Heart right ventricle (tissue), 16 donors: ENCODE measurements around the gene SLC18A2. TPM values are rescaled to one million over a fixed set of nuclear protein-coding genes. Genes with fewer than 3 reads are reported as not detected.

Experiments used
- ATAC-seq, 8 donors: fragments of 200-7000 bp; cut with Tn5 transposase; one replicate each; pipeline ENCODE4 v1.9.1; 2020; ENCODE audit warnings: mild to moderate bottlenecking in 8 of 8, moderate library complexity in 8 of 8, moderate number of reproducible peaks in 1 of 8
- DNase-seq, 2 donors: peaks; one replicate each; pipeline ENCODE4 v3.0.0-alpha.2; 2020
- H3K27ac ChIP-seq, 10 donors: fragments of 200-600 bp; sonication (generic) in 2 of 10; one replicate each; pipeline versions ENCODE4 v1.5.0 to v1.8.0; 2020 to 2022; ENCODE audit warnings: mild to moderate bottlenecking in 3 of 10
- H3K27me3 ChIP-seq, 7 donors: fragments of 200-600 bp; one replicate each; pipeline ENCODE4 v1.8.0; 2021 to 2022; ENCODE audit warnings: mild to moderate bottlenecking in 2 of 7
- H3K36me3 ChIP-seq, 9 donors: fragments of 200-600 bp; sonication (generic) in 1 of 9; one replicate each; pipeline versions ENCODE4 v1.5.0 to v1.8.0; 2020 to 2022; ENCODE audit warnings: mild to moderate bottlenecking in 2 of 9
- H3K4me1 ChIP-seq, 9 donors: fragments of 200-600 bp; sonication (generic) in 1 of 9; one replicate each; pipeline versions ENCODE4 v1.5.0 to v1.8.0; 2020 to 2022; ENCODE audit warnings: mild to moderate bottlenecking in 4 of 9
- H3K4me3 ChIP-seq, 10 donors: fragments of 200-600 bp; sonication (generic) in 2 of 10; one replicate each; pipeline versions ENCODE4 v1.5.0 to v1.8.0; 2020 to 2022; ENCODE audit warnings: mild to moderate bottlenecking in 7 of 10, moderate library complexity in 2 of 10
- H3K9me3 ChIP-seq, 11 donors: fragments of 200-600 bp in 10 of 11; sonication (generic) in 2 of 11; one replicate each; pipeline versions ENCODE4 v1.5.0 to v1.8.0; 2013 to 2022; ENCODE audit warnings: mild to moderate bottlenecking in 2 of 11, control low read depth in 1 of 11, moderate library complexity in 1 of 11
- WGBS, 2 donors: extraction: QIAGEN DNeasy Blood & Tissue Kit; methylation state at CpG; one replicate each; pipeline ENCODE4 v1.1.7; 2013; ENCODE audit warnings: inconsistent platforms in 1 of 2; 5-methylcytosine and 5-hydroxymethylcytosine counted together
- intact Hi-C, 10 donors: fragments of 100-400 bp; cut with DNase I; formaldehyde crosslinking; loops; one replicate each; pipeline versions ENCODE4 v1.11.1 to v1.14.2; 2022
- polyA plus RNA-seq, 2 donors: library from polyadenylated mRNA; stranded (reverse); fragments of 200-250 nt; gene quantifications; one replicate each; pipeline ENCODE4 v1.2.3, GENCODE V29; 2013
- total RNA-seq, 10 donors: library from RNA; stranded (reverse); fragmentation: NEBNext Ultra II Directional in 3 of 10; extraction: Animal tissue kit (Norgen Biotek cat#: 25700) in 3 of 10; gene quantifications; one replicate each; pipeline versions ENCODE4 v1.2.1 to v1.2.4, GENCODE V29; 2021 to 2023
- TF ChIP-seq, protein P1 (sequence below), 9 donors: fragments of 200-600 bp; sonication (generic) in 2 of 9; IDR thresholded peaks; one replicate each; pipeline versions ENCODE4 v1.5.0 to v1.8.0; 2021 to 2022; ENCODE audit warnings: antibody characterized with exemption in 9 of 9, mild to moderate bottlenecking in 5 of 9, moderate library complexity in 1 of 9
- donor health status: Arrhythmogenic right ventricular cardiomyopathy.
- donor health status: ischemic (EF 13 %, LVEDD 7.1; RV severe dilation, severe dysfunction).
- donor health status: healthy with polysubstance abuse.
- donor health status: DM: no; HTN: yes; CAD: no.
- donor health status: DM: no; HTN: no; CAD: no.
- donor health status: ischemic (EF 25% LVEDD 6.9; RV normal size, moderate dysfunction).
- donor health status: ischemic (EF 25% LVEDD 5.7; RV mildly dilated, moderate dysfunction).
- donor health status: healthy.
- donor health status: DM: yes; HTN: yes; CAD: no.
- donor health status: Ischemic cardiomyopathy.
- donor health status: ischemic (EF 35%, LVEDD 5.7; RV mildly dilated, moderate dysfunction).
- donor health status: nonischemic (EF 11% LVEDD 7.7; RV severe dilation, severe dysfunction).
- donor health status: DM: yes; HTN: yes; CAD: no.
- donor health status: PGD.
- donor health status: ischemic (EF 29% LVEDD 5.4; RV normal size, mild dysfunction).
- donor health status: nonischemic (EF 23%, LVEDD 6.1; RV moderate dilation, normal function).

The SLC18A2 gene
- total and polyA plus RNA-seq, 12 donors = 0.07 to 0.47 (median 0.18) TPM; not detected in 1

DNA sequence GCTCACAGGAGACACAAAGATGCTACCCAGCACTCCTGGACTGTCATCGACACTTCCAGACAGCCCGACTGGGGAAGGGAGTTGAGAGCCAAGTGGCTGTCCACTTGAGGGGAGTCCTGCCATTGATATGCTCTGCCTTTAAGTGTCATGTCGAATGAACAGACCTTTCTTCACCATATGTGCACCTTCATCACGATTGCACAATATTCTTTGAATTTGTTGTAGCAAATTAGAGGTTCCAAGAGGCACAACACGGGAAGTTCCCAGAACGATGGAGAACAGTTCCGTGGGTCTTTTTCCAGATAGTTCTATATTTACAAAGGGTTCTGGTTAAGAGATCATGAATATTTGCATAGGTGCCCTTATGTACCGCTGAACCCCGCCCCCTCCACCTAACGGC is 16.0 kb downstream of the SLC18A2 start:
- Histone ChIP-seq H3K27ac (no peak overlapping the region), H3K4me1 (no peaks in the 10 kb centered on the region), H3K36me3 (no peaks in the 10 kb centered on the region), H3K27me3 (peaks cover 0 to 82% (median 48%) of the 10 kb centered on the region in 7 donors), H3K9me3 (no peaks in the 10 kb centered on the region), H3K4me3 (no peak overlapping the region)
- intact Hi-C loops = no loop called here
- TF ChIP-seq, protein P1, sequence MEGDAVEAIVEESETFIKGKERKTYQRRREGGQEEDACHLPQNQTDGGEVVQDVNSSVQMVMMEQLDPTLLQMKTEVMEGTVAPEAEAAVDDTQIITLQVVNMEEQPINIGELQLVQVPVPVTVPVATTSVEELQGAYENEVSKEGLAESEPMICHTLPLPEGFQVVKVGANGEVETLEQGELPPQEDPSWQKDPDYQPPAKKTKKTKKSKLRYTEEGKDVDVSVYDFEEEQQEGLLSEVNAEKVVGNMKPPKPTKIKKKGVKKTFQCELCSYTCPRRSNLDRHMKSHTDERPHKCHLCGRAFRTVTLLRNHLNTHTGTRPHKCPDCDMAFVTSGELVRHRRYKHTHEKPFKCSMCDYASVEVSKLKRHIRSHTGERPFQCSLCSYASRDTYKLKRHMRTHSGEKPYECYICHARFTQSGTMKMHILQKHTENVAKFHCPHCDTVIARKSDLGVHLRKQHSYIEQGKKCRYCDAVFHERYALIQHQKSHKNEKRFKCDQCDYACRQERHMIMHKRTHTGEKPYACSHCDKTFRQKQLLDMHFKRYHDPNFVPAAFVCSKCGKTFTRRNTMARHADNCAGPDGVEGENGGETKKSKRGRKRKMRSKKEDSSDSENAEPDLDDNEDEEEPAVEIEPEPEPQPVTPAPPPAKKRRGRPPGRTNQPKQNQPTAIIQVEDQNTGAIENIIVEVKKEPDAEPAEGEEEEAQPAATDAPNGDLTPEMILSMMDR (IDR thresholded peaks at IDR 0.05) = no peak
- no peak for ATAC-seq
- no peak for DNase-seq
- WGBS, 2 donors = 67 to 71% methylated on average over 10 of the region's 10 CpGs

DNA sequence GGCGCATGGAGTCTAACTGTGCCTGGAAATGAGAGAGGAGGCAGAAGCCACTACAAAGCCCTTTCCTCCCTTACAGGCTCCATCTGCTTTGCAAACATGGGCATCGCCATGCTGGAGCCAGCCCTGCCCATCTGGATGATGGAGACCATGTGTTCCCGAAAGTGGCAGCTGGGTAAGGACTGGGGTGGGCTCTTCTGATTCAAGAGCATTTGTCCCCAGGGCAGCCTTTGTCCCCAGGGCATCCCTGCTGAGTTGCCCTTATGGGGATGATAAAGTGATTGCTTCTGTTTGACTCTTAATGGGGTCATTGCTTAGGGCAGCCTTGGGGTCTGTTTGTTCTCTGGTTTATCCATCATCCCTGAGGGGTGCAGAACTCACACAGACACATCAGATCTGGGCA is 16.8 kb downstream of the SLC18A2 start:
- 76 to 87% methylated on average over 3 of the region's 3 CpGs for WGBS, 2 donors
- no peak for ATAC-seq
- Histone ChIP-seq H3K4me1 (no peaks in the 10 kb centered on the region), H3K36me3 (no peaks in the 10 kb centered on the region), H3K4me3 (no peak overlapping the region), H3K9me3 (no peaks in the 10 kb centered on the region), H3K27ac (no peak overlapping the region), H3K27me3 (peaks cover 0 to 81% (median 49%) of the 10 kb centered on the region in 7 donors)
- intact Hi-C loops = no loop called here
- no peak for DNase-seq
- TF ChIP-seq, protein P1 (IDR thresholded peaks at IDR 0.05) = no peak

DNA sequence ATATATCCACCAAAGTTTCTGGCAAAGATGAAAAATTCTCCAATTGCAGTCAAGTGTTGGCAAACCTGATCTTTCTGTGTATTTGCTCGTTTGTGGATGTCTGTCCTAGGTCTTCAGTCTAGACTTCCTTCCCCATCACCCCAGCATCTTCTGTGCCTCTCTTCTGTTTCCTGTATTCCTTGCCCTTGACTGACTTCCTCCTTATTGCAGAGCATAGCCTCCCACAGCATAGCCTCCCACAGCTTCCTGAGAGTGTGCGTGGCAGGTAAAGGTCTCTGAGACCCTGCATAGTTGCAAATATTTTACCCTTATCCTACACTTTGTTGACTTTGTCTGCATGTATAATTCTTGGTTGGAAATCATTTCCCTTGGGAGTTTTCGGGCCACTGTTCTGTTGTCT is 18.4 kb downstream of the SLC18A2 start:
- Histone ChIP-seq H3K4me1 (no peaks in the 10 kb centered on the region), H3K9me3 (no peaks in the 10 kb centered on the region), H3K27me3 (peaks cover 0 to 83% (median 53%) of the 10 kb centered on the region in 7 donors), H3K4me3 (no peak overlapping the region), H3K36me3 (no peaks in the 10 kb centered on the region), H3K27ac (no peak overlapping the region)
- ATAC-seq = no peak
- TF ChIP-seq, protein P1 (IDR thresholded peaks at IDR 0.05) = no peak
- WGBS, 2 donors = 50 to 61% methylated on average over 3 of the region's 3 CpGs
- no peak for DNase-seq
- intact Hi-C loops = no loop called here

DNA sequence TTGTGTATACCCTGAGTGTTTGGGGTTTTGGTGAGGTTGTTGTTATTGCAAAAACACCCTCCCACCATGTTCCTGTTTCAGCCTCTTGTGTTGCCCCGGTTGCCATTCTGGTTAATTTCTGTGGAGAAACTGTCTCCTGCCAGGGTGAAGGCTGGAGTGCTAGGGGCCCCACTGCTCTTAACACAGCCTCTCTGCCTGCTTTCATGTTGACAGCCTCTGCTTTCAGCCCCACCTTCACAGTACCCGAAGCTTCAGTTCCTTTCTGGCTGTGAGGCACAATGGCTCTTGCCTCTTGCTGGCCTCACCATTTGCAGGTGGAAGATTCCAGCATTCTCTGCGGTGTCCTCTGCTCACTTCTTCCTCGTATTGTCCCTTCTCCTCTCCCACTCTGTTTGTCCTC is 19.2 kb downstream of the SLC18A2 start:
- no peaks in the 10 kb centered on the region for H3K4me1 ChIP-seq
- no peaks in the 10 kb centered on the region for H3K9me3 ChIP-seq
- H3K4me3 ChIP-seq = no peak overlapping the region
- no peaks in the 10 kb centered on the region for H3K36me3 ChIP-seq
- DNase-seq (no peak), ATAC-seq (no peak)
- peaks cover 0 to 82% (median 53%) of the 10 kb centered on the region in 7 donors for H3K27me3 ChIP-seq
- TF ChIP-seq, protein P1 (IDR thresholded peaks at IDR 0.05) = no peak
- no peak overlapping the region for H3K27ac ChIP-seq
- WGBS, 2 donors = 23 to 28% methylated on average over 4 of the region's 4 CpGs
- intact Hi-C loops = loop anchor here in 1 of 10 donors (5.0 kb wide), 1 partner anchor 1518 kb away; no protein-coding TSS in a partner anchor
